Smooth muscle cell (in vitro differentiated cells): Measurements from ENCODE around the gene RNLS. TPM values are rescaled to one million over a fixed set of nuclear protein-coding genes. Genes with fewer than 3 reads are reported as not detected.

ENCODE experiments used
- DNase-seq: peaks from one replicate; lab custom pipeline; 2025; ENCODE audit not compliant: unreplicated experiment; lab: John Stamatoyannopoulos, UW
- H2AFZ ChIP-seq: fragments of 200-600 bp; sonication (generic); 2 replicates; pipeline ENCODE4 v1.6.0; 2016; ENCODE audit warnings: antibody characterized with exemption, low read depth, mild to moderate bottlenecking
- H3F3A ChIP-seq: fragments of 200-600 bp; sonication (generic); 2 replicates; pipeline ENCODE4 v1.6.0; 2017; ENCODE audit warnings: antibody characterized with exemption, low read depth
- H3K27ac ChIP-seq: fragments of 200-600 bp; sonication (generic); 2 replicates; pipeline ENCODE4 v1.5.1; 2016; ENCODE audit warnings: low read depth, mild to moderate bottlenecking
- H3K27me3 ChIP-seq: fragments of 200-600 bp; sonication (generic); 2 replicates; pipeline ENCODE4 v1.6.1; 2016; ENCODE audit warnings: low read depth, mild to moderate bottlenecking
- H3K36me3 ChIP-seq: fragments of 200-600 bp; sonication (generic); 2 replicates; pipeline ENCODE4 v1.5.1; 2016; ENCODE audit warnings: low read depth
- H3K4me1 ChIP-seq: fragments of 200-600 bp; sonication (generic); 2 replicates; pipeline ENCODE4 v1.5.1; 2016; ENCODE audit warnings: low read depth
- H3K4me2 ChIP-seq: fragments of 200-600 bp; sonication (generic); 2 replicates; pipeline ENCODE4 v1.6.0; 2016; ENCODE audit warnings: mild to moderate bottlenecking
- H3K4me3 ChIP-seq: fragments of 200-600 bp; sonication (generic); 2 replicates; pipeline ENCODE4 v1.5.1; 2016; ENCODE audit warnings: mild to moderate bottlenecking
- H3K79me2 ChIP-seq: fragments of 200-600 bp; sonication (generic); 2 replicates; pipeline ENCODE4 v1.6.0; 2016; ENCODE audit warnings: low read depth, mild to moderate bottlenecking
- H3K9ac ChIP-seq: fragments of 200-600 bp; sonication (generic); 2 replicates; pipeline ENCODE4 v1.6.0; 2016; ENCODE audit warnings: low read depth
- H3K9me3 ChIP-seq: fragments of 200-600 bp; sonication (generic); replicated peaks from 2 replicates; pipeline ENCODE4 v1.5.1; 2016; ENCODE audit warnings: low read depth
- H4K20me1 ChIP-seq: fragments of 200-600 bp; sonication (generic); 2 replicates; pipeline ENCODE4 v1.6.0; 2016; ENCODE audit warnings: low read depth
- CTCF ChIP-seq: fragments of 200-600 bp; sonication (generic); IDR thresholded peaks from 2 replicates; pipeline ENCODE4 v1.5.1; 2017; ENCODE audit warnings: borderline replicate concordance, mild to moderate bottlenecking, antibody characterized with exemption; ENCODE audit not compliant: insufficient read depth, poor library complexity, severe bottlenecking
- WGBS: methylation state at CpG from one replicate; pipeline ENCODE4 v1.1.7; 2016; ENCODE audit warnings: low lambda C conversion rate; 5-methylcytosine and 5-hydroxymethylcytosine counted together
- polyA plus RNA-seq: library from polyadenylated mRNA; unstranded; fragments of >200 nt; fragmentation: Nextera tagmentation; extraction: Ambion mirVana; gene quantifications from 2 replicates; pipeline ENCODE4 v1.2.1, GENCODE V29; 2016
- total RNA-seq: library from RNA; depleted of rRNA; stranded (reverse); fragments of >200 nt; gene quantifications from 2 replicates; pipeline ENCODE4 v1.2.3, GENCODE V29; 2014

RNLS gene
- total and polyA plus RNA-seq, 2 experiments from 2014 or later: 4.8 to 11.2 TPM

- TF ChIP-seq CTCF: no peak
- no peaks in the 10 kb centered on the region for H3K79me2 ChIP-seq
- WGBS: 98% methylated on average over 6 of the region's 6 CpGs
- no peaks in the 10 kb centered on the region for H3K4me1 ChIP-seq
- H3K36me3 ChIP-seq: no peaks in the 10 kb centered on the region
- H3K4me3 ChIP-seq: no peak overlapping the region
- no peaks in the 10 kb centered on the region for H3K9me3 ChIP-seq
- H3K4me2 ChIP-seq: no peak overlapping the region
- H3K27ac ChIP-seq: no peak overlapping the region
- H2AFZ ChIP-seq: no peak overlapping the region
- DNase-seq: no peak
- no peaks in the 10 kb centered on the region for H4K20me1 ChIP-seq
- no peaks in the 10 kb centered on the region for H3F3A ChIP-seq
- no peaks in the 10 kb centered on the region for H3K27me3 ChIP-seq
- no peak overlapping the region for H3K9ac ChIP-seq
These were observed 323.7 kb downstream of the RNLS start for GRCh38 chr10:88259381-88259780.

- H3K4me1 ChIP-seq: no peaks in the 10 kb centered on the region
- WGBS: 89% methylated on average over 4 of the region's 4 CpGs
- DNase-seq: no peak
- no peak overlapping the region for H3K9ac ChIP-seq
- H3K79me2 ChIP-seq: no peaks in the 10 kb centered on the region
- H2AFZ ChIP-seq: no peak overlapping the region
- H3K4me3 ChIP-seq: no peak overlapping the region
- no peak overlapping the region for H3K27ac ChIP-seq
- no peaks in the 10 kb centered on the region for H4K20me1 ChIP-seq
- no peaks in the 10 kb centered on the region for H3K9me3 ChIP-seq
- no peak for TF ChIP-seq CTCF
- H3K27me3 ChIP-seq: no peaks in the 10 kb centered on the region
- no peaks in the 10 kb centered on the region for H3F3A ChIP-seq
- H3K36me3 ChIP-seq: no peaks in the 10 kb centered on the region
- no peak overlapping the region for H3K4me2 ChIP-seq
These were observed 326.2 kb downstream of the RNLS start for GRCh38 chr10:88256886-88257285.

- no peaks in the 10 kb centered on the region for H3K9me3 ChIP-seq
- no peak overlapping the region for H3K9ac ChIP-seq
- 97% methylated on average over 20 of the region's 20 CpGs for WGBS
- no peaks in the 10 kb centered on the region for H3K4me1 ChIP-seq
- no peak overlapping the region for H3K27ac ChIP-seq
- no peak overlapping the region for H3K4me3 ChIP-seq
- no peak for TF ChIP-seq CTCF
- no peak for DNase-seq
- no peaks in the 10 kb centered on the region for H3K27me3 ChIP-seq
- H3F3A ChIP-seq: no peaks in the 10 kb centered on the region
- H3K4me2 ChIP-seq: no peak overlapping the region
- no peaks in the 10 kb centered on the region for H3K79me2 ChIP-seq
- H3K36me3 ChIP-seq: no peaks in the 10 kb centered on the region
- no peak overlapping the region for H2AFZ ChIP-seq
- no peaks in the 10 kb centered on the region for H4K20me1 ChIP-seq
These were observed 327.0 kb downstream of the RNLS start for GRCh38 chr10:88256013-88256680.

- Histone ChIP-seq H3K9ac (no peak overlapping the region), H3K36me3 (no peaks in the 10 kb centered on the region), H2AFZ (no peak overlapping the region), H3K79me2 (no peaks in the 10 kb centered on the region), H3K4me1 (no peaks in the 10 kb centered on the region), H3K4me2 (no peak overlapping the region), H3F3A (no peaks in the 10 kb centered on the region), H4K20me1 (no peaks in the 10 kb centered on the region), H3K9me3 (no peaks in the 10 kb centered on the region), H3K27me3 (no peaks in the 10 kb centered on the region), H3K27ac (no peak overlapping the region), H3K4me3 (no peak overlapping the region)
- 58% methylated on average over 1 of the region's 1 CpG for WGBS
- no peak for DNase-seq
- TF ChIP-seq CTCF: no peak
These were observed 329.0 kb downstream of the RNLS start for GRCh38 chr10:88254091-88254490.
